Testis (tissue), 2 donors: ENCODE data around the gene DGKD.

Source experiments
- POLR2A ChIP-seq: fragments of 450-650 bp; IDR thresholded peaks from one replicate; pipeline ENCODE4 v1.6.1; 2017; ENCODE audit warnings: antibody characterized with exemption, mild to moderate bottlenecking, moderate library complexity
- TF ChIP-seq, protein P1 (sequence below), 3 experiments: fragments of 450-650 bp in 2 of 3; fragments of 200-600 bp in 1 of 3; sonication (generic) in 1 of 3; IDR thresholded peaks; one replicate each; pipeline ENCODE4 v1.5.1; 2016 to 2019; ENCODE audit warnings: antibody characterized with exemption in 3 of 3, mild to moderate bottlenecking in 2 of 3, moderate library complexity in 1 of 3

DNA sequence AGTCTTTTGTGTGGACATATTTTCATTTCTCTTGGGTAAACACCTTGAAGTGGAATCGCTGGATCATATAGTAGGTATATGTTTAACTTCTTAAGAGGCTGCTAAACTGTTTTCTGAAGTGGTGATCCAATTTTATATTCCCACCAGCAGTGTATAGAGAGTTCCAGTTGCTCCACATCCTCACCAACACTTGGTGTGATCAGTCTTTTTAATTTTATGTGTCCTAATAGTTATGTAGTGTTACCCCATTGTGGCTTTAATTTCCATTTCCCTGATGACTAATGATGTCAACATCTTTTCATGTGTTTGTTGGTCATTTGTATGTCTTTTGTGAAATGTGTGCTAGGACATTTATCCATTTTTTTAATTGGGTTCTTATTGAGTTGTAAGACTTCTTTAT, 56.9 kb downstream of the DGKD start:
- TF ChIP-seq POLR2A = no peak
- TF ChIP-seq, protein P1, sequence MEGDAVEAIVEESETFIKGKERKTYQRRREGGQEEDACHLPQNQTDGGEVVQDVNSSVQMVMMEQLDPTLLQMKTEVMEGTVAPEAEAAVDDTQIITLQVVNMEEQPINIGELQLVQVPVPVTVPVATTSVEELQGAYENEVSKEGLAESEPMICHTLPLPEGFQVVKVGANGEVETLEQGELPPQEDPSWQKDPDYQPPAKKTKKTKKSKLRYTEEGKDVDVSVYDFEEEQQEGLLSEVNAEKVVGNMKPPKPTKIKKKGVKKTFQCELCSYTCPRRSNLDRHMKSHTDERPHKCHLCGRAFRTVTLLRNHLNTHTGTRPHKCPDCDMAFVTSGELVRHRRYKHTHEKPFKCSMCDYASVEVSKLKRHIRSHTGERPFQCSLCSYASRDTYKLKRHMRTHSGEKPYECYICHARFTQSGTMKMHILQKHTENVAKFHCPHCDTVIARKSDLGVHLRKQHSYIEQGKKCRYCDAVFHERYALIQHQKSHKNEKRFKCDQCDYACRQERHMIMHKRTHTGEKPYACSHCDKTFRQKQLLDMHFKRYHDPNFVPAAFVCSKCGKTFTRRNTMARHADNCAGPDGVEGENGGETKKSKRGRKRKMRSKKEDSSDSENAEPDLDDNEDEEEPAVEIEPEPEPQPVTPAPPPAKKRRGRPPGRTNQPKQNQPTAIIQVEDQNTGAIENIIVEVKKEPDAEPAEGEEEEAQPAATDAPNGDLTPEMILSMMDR (IDR thresholded peaks at IDR 0.05) = no peak
